Activated CD4-positive, alpha-beta T cell treated with anti-CD3 and anti-CD28 coated beads, Interleukin-2, amount 10 ng/mL, durations not matched to agents 7 days and 5 days (primary cell): ENCODE measurements around the gene POP7. TPM values are rescaled to one million over a fixed set of nuclear protein-coding genes. Genes with fewer than 3 reads are reported as not detected.

Experiments
- CTCF ChIA-PET: fragments of 350-600 bp; sonication (Branson Sonifier 250); formaldehyde crosslinking; loops from one replicate; lab custom pipeline; 2021; ENCODE audit warnings: antibody characterized with exemption; lab: Charles Lee
- POLR2A ChIA-PET: fragments of 350-600 bp; sonication (Branson Sonifier 250); formaldehyde crosslinking; loops from one replicate; lab custom pipeline; 2021; ENCODE audit warnings: antibody characterized with exemption; lab: Charles Lee
- DNase-seq: peaks from one replicate; pipeline ENCODE4 v3.0.0-alpha.2; 2020
- H3K27ac Mint-ChIP-seq: one replicate; pipeline ENCODE4 v1.8.0; 2021; ENCODE audit warnings: mild to moderate bottlenecking, moderate library complexity, mixed read lengths
- H3K27me3 Mint-ChIP-seq: one replicate; pipeline ENCODE4 v1.8.0; 2021; ENCODE audit warnings: mixed read lengths
- H3K36me3 Mint-ChIP-seq: one replicate; pipeline ENCODE4 v1.8.0; 2021; ENCODE audit warnings: low read depth, mixed read lengths
- H3K4me1 Mint-ChIP-seq: one replicate; pipeline ENCODE4 v1.8.0; 2021; ENCODE audit warnings: mixed read lengths
- H3K4me3 Mint-ChIP-seq: one replicate; pipeline ENCODE4 v1.8.0; 2021; ENCODE audit warnings: mild to moderate bottlenecking, moderate library complexity, mixed read lengths
- H3K9me3 Mint-ChIP-seq: one replicate; pipeline ENCODE4 v1.8.0; 2021; ENCODE audit warnings: mixed read lengths
- total RNA-seq, 2 experiments: library from RNA; stranded (reverse); gene quantifications; one replicate each; pipeline ENCODE4 v1.2.3, GENCODE V29; 2021

The POP7 gene
- total RNA-seq, 2 experiments from 2014 or later = 39.9 to 40.5 TPM

GRCh38 chr7:100753750-100754149 is 47.8 kb downstream of the POP7 start:
- Mint-ChIP-seq H3K4me3 (no peak overlapping the region), H3K9me3 (no peaks in the 10 kb centered on the region), H3K27me3 (peaks cover 12% of the 10 kb centered on the region), H3K36me3 (no peaks in the 10 kb centered on the region), H3K4me1 (no peaks in the 10 kb centered on the region), H3K27ac (no peak overlapping the region)
- ChIA-PET CTCF (no interaction called here), POLR2A (no interaction called here)
- DNase-seq = no peak

Other genes with a start within 250 kb of the POP7 start
- gene SPACDR, start 241.9 kb upstream of the POP7 start, total RNA-seq = 1 to 10 TPM; 3.0 to 4.1 TPM
- 100 to 1,000 TPM; 113 to 128 TPM for gene TSC22D4, start 226.9 kb upstream of the POP7 start, total RNA-seq
- gene NYAP1, start 222.2 kb upstream of the POP7 start, total RNA-seq = under 1 TPM; 0.23 to 0.32 TPM
- 10 to 100 TPM; 43.0 to 45.3 TPM for gene AGFG2, start 166.9 kb upstream of the POP7 start, total RNA-seq
- gene SAP25, start 132.2 kb upstream of the POP7 start, total RNA-seq = 10 to 100 TPM; 34.6 to 36.1 TPM
- gene LRCH4, start 120.0 kb upstream of the POP7 start, total RNA-seq = 100 to 1,000 TPM; 189 to 217 TPM
- 1 to 10 TPM; 1.3 to 1.5 TPM for gene FBXO24, start 119.8 kb upstream of the POP7 start, total RNA-seq
- gene PCOLCE, start 103.8 kb upstream of the POP7 start, total RNA-seq = 10 to 100 TPM; 17.3 to 18.3 TPM
- 10 to 100 TPM; 59.7 to 66.7 TPM for gene MOSPD3, start 93.6 kb upstream of the POP7 start, total RNA-seq
- gene TFR2, start 64.6 kb upstream of the POP7 start, total RNA-seq = 1 to 10 TPM; 7.3 to 9.8 TPM
- not detected for gene ACTL6B, start 49.7 kb upstream of the POP7 start, total RNA-seq
- 100 to 1,000 TPM; 238 to 249 TPM for gene GNB2, start 32.4 kb upstream of the POP7 start, total RNA-seq
- gene GIGYF1, start 11.9 kb upstream of the POP7 start, total RNA-seq = 10 to 100 TPM; 48.7 to 55.5 TPM
- gene EPO, start 14.3 kb downstream of the POP7 start, total RNA-seq = not detected
- gene ZAN, start 27.5 kb downstream of the POP7 start, total RNA-seq = not detected
- gene EPHB4, start 121.4 kb downstream of the POP7 start, total RNA-seq = 1 to 10 TPM; 1.6 to 2.1 TPM
- gene SLC12A9, start 146.6 kb downstream of the POP7 start, total RNA-seq = 10 to 100 TPM; 44.1 to 49.1 TPM
- 10 to 100 TPM; 24.8 to 34.2 TPM for gene TRIP6, start 161.3 kb downstream of the POP7 start, total RNA-seq
- gene SRRT, start 169.0 kb downstream of the POP7 start, total RNA-seq = 100 to 1,000 TPM; 262 to 280 TPM
- gene UFSP1, start 183.6 kb downstream of the POP7 start, total RNA-seq = 1 to 10 TPM; 2.3 to 3.1 TPM
- gene ACHE, start 189.8 kb downstream of the POP7 start, total RNA-seq = not detected
- not detected for gene MUC3A, start 243.4 kb downstream of the POP7 start, total RNA-seq